K562 (cell line): ENCODE data around the gene RGS9. TPM values are rescaled to one million over a fixed set of nuclear protein-coding genes. Genes with fewer than 3 reads are reported as not detected.

Experiments
- ASH1L ChIP-seq: fragments of 450-650 bp; IDR thresholded peaks from 2 replicates; pipeline ENCODE4 v1.6.1; 2018; ENCODE audit warnings: borderline replicate concordance, mild to moderate bottlenecking, low read depth; ENCODE audit not compliant: partially characterized antibody
- BRD9 ChIP-seq: fragments of 450-650 bp; IDR thresholded peaks from 2 replicates; pipeline ENCODE4 v1.6.1; 2018; ENCODE audit warnings: low read depth; ENCODE audit not compliant: partially characterized antibody
- EGR1 ChIP-seq: fragments of 450-650 bp; conservative IDR thresholded peaks from 2 replicates; pipeline ENCODE4 v1.6.1; 2017; ENCODE audit warnings: mild to moderate bottlenecking
- EHMT2 ChIP-seq: fragments of 450-650 bp; IDR thresholded peaks from 2 replicates; pipeline ENCODE4 v1.6.1; 2018; ENCODE audit warnings: antibody characterized with exemption
- ETV5 ChIP-seq: sonication (generic); formaldehyde crosslinking; IDR thresholded peaks from 2 replicates; pipeline ENCODE4 v1.4.0; 2020; ENCODE audit warnings: low read depth, mild to moderate bottlenecking, missing genetic modification reagents
- HMGN3 ChIP-seq: IDR thresholded peaks from 2 replicates; pipeline ENCODE4 v1.6.1; 2011; ENCODE audit warnings: borderline replicate concordance, low read depth, mild to moderate bottlenecking, mixed read lengths, low read length; ENCODE audit not compliant: insufficient read length; ENCODE audit errors: extremely low read depth
- L3MBTL2 ChIP-seq: fragments of 450-650 bp; IDR thresholded peaks from 2 replicates; pipeline ENCODE4 v1.6.1; 2016; ENCODE audit warnings: mild to moderate bottlenecking, moderate library complexity
- PCBP1 ChIP-seq: fragments of 200-400 bp; formaldehyde crosslinking; IDR thresholded peaks from 2 replicates; pipeline ENCODE4 v1.6.1; 2018; ENCODE audit warnings: mild to moderate bottlenecking, low read depth, low read length; ENCODE audit not compliant: poor library complexity, severe bottlenecking
- PHTF2 ChIP-seq: fragments of 250-450 bp; sonication (Bioruptor Pico); IDR thresholded peaks from 2 replicates; pipeline ENCODE4 v1.5.0; 2021; ENCODE audit warnings: mild to moderate bottlenecking
- POLR2G ChIP-seq: fragments of 200-400 bp; formaldehyde crosslinking; IDR thresholded peaks from 2 replicates; pipeline ENCODE4 v1.6.1; 2017; ENCODE audit warnings: low read depth, mild to moderate bottlenecking, antibody characterized with exemption, low read length, moderate library complexity
- RNF2 ChIP-seq: sonication (generic); IDR thresholded peaks from 2 replicates; pipeline ENCODE4 v1.6.1; 2016
- TAL1 ChIP-seq: fragments of 450-650 bp; IDR thresholded peaks from 2 replicates; pipeline ENCODE4 v1.6.1; 2016; ENCODE audit warnings: mild to moderate bottlenecking
- TOE1 ChIP-seq, 2 experiments: fragments of 450-650 bp in 1 of 2; sonication (generic) in 1 of 2; formaldehyde crosslinking in 1 of 2; IDR thresholded peaks; 2 replicates each; pipeline versions ENCODE4 v1.7.1 to v1.8.0; 2016 to 2022; ENCODE audit warnings: borderline replicate concordance in 2 of 2, mild to moderate bottlenecking in 2 of 2, antibody characterized with exemption in 1 of 2, inconsistent platforms in 1 of 2, low read depth in 1 of 2, missing genetic modification reagents in 1 of 2, moderate library complexity in 1 of 2
- U2AF2 ChIP-seq: fragments of 200-400 bp; formaldehyde crosslinking; optimal IDR thresholded peaks from 2 replicates; pipeline ENCODE3; 2017; ENCODE audit warnings: low read depth, mild to moderate bottlenecking, low read length
- ZNF354B ChIP-seq: fragments of 250-450 bp; sonication (Bioruptor Pico); IDR thresholded peaks from 2 replicates; pipeline ENCODE4 v1.4.0; 2020
- ZNF561 ChIP-seq: fragments of 450-650 bp; formaldehyde crosslinking; conservative IDR thresholded peaks from 2 replicates; pipeline ENCODE4 v1.4.0; 2020; ENCODE audit warnings: mild to moderate bottlenecking, moderate library complexity
- ZSCAN32 ChIP-seq: fragments of 450-650 bp; formaldehyde crosslinking; IDR thresholded peaks from 2 replicates; pipeline ENCODE4 v1.4.0; 2020; ENCODE audit warnings: mild to moderate bottlenecking, moderate library complexity
- polyA plus RNA-seq, 8 experiments: library from polyadenylated mRNA; depleted of rRNA in 4 of 8; stranded (reverse) in 5 of 8; unstranded in 3 of 8; fragments of >200 nt; fragmentation: Nextera tagmentation in 2 of 8; fragmentation: Illumina TruSeq in 1 of 8; extraction: Ambion mirVana in 2 of 8; extraction: Trizol in 1 of 8; gene quantifications; 2 replicates each; pipeline versions ENCODE4 v1.2.1 to v1.2.3, GENCODE V29; 2011 to 2014; ENCODE audit warnings: inconsistent platforms in 1 of 8, missing spikeins in 1 of 8
- total RNA-seq, 7 experiments: library from RNA; depleted of rRNA in 6 of 7; stranded (reverse); fragments of >200 nt in 6 of 7; fragmentation: Illumina TruSeq in 2 of 7; extraction: Trizol in 2 of 7; gene quantifications; 2 replicates each; pipeline versions ENCODE4 v1.2.1 to v1.2.3, GENCODE V29; 2011 to 2021; ENCODE audit warnings: low replicate concordance in 1 of 7
- TF ChIP-seq, protein P1 (sequence below): fragments of 450-650 bp; formaldehyde crosslinking; IDR thresholded peaks from 2 replicates; pipeline ENCODE4 v1.4.0; 2020; ENCODE audit warnings: mild to moderate bottlenecking, moderate library complexity
- TF ChIP-seq, protein P2 (sequence below): fragments of 250-450 bp; sonication (Bioruptor Pico); IDR thresholded peaks from 2 replicates; pipeline ENCODE4 v1.8.0; 2021; ENCODE audit warnings: borderline replicate concordance, mild to moderate bottlenecking, moderate library complexity; ENCODE audit not compliant: poor library complexity, severe bottlenecking
- TF ChIP-seq, protein P3 (sequence below): fragments of 250-450 bp; sonication (Bioruptor Pico); IDR thresholded peaks from 2 replicates; pipeline ENCODE4 v1.5.0; 2021; ENCODE audit warnings: mild to moderate bottlenecking, borderline replicate concordance
- TF ChIP-seq, protein P4 (sequence below): IDR thresholded peaks from 2 replicates; pipeline ENCODE4 v1.6.1; 2011; ENCODE audit not compliant: insufficient read length; ENCODE audit errors: extremely low read depth

RGS9 gene
- total and polyA plus RNA-seq, 9 of the 15 experiments (the other 6 are each of a cell fraction or from before 2014, with no cell fraction given) = 0.18 to 1.4 (median 0.55) TPM

DNA sequence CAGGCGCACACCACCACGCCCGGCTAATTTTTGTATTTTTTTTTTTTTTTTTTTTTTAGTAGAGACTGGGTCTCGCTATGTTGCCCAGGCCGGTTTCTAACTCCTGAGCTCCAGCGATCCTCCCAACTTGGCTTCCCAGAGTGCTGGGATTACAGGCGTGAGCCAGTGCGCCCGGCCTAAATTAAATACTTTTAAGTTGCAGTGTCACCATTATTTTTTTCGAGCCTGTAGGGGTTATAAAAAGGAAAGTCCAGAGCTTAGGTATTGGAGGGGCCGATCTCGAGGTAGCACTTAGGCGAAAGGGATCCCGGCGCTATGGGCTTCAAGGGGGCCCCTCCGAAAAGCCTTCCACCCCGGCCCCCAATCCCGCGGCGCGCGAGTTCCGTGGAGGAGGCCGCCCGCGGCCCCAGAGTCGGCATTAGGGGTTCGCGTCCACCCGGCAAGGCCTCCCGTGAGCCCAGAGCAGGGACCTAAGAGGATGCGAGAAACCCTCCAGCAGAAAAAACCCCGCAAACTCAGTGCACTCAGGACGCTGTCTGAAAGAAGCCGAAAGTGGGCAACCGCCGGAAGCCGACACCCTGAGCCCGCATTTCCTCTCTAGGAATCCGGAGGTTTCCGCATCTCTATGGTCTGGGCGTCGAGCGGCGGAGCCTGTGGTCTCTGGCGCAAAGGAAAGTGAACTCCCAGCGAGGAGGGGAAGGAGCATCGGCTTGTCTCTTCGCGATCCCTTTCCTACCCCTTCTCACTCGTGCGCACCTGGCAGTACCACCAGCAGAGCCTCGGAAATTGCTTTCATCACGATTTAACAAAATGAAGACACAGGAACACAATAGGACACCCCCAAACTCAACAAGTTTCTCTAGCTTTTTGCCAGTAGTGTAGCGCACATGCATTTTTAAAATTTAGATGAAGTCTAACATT is 14.1 kb upstream of the RGS9 start (continued):
- TF ChIP-seq TOE1 (IDR thresholded peaks at IDR 0.05; ENCODE audit: borderline replicate concordance) (peak; percentile 81), TOE1 (CRISPR knock-in tag; IDR thresholded peaks at IDR 0.05; ENCODE audit: borderline replicate concordance, low read depth) (no peak), EGR1 (no peak), L3MBTL2 (peak; percentile 81; the same call in 1 of the 2 replicates), EHMT2 (no peak), U2AF2 (no peak), PHTF2 (CRISPR knock-in tag) (no peak), HMGN3 (peak; percentile 56), RNF2 (0 out of 2 replicates have a peak, but pooled peaks have one; percentile 26), ZNF561 (no peak), POLR2G (peak; percentile 85), TAL1 (peak; percentile 9; the same call in 1 of the 2 replicates), ASH1L (no peak), PCBP1 (peak; percentile 62), BRD9 (no peak), ZNF354B (CRISPR knock-in tag) (no peak), ZSCAN32 (no peak), ETV5 (peak; percentile 79)
- TF ChIP-seq, protein P1, sequence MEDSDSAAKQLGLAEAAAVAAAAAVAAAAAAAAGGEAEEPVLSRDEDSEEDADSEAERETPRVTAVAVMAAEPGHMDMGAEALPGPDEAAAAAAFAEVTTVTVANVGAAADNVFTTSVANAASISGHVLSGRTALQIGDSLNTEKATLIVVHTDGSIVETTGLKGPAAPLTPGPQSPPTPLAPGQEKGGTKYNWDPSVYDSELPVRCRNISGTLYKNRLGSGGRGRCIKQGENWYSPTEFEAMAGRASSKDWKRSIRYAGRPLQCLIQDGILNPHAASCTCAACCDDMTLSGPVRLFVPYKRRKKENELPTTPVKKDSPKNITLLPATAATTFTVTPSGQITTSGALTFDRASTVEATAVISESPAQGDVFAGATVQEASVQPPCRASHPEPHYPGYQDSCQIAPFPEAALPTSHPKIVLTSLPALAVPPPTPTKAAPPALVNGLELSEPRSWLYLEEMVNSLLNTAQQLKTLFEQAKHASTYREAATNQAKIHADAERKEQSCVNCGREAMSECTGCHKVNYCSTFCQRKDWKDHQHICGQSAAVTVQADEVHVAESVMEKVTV (CRISPR knock-in tag) = no peak
- TF ChIP-seq, protein P2, sequence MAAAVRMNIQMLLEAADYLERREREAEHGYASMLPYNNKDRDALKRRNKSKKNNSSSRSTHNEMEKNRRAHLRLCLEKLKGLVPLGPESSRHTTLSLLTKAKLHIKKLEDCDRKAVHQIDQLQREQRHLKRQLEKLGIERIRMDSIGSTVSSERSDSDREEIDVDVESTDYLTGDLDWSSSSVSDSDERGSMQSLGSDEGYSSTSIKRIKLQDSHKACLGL = no peak
- TF ChIP-seq, protein P3, sequence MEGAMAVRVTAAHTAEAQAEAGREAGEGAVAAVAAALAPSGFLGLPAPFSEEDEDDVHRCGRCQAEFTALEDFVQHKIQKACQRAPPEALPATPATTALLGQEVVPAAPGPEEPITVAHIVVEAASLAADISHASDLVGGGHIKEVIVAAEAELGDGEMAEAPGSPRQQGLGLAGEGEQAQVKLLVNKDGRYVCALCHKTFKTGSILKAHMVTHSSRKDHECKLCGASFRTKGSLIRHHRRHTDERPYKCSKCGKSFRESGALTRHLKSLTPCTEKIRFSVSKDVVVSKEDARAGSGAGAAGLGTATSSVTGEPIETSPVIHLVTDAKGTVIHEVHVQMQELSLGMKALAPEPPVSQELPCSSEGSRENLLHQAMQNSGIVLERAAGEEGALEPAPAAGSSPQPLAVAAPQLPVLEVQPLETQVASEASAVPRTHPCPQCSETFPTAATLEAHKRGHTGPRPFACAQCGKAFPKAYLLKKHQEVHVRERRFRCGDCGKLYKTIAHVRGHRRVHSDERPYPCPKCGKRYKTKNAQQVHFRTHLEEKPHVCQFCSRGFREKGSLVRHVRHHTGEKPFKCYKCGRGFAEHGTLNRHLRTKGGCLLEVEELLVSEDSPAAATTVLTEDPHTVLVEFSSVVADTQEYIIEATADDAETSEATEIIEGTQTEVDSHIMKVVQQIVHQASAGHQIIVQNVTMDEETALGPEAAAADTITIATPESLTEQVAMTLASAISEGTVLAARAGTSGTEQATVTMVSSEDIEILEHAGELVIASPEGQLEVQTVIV (CRISPR knock-in tag) = no peak
- TF ChIP-seq, protein P4, sequence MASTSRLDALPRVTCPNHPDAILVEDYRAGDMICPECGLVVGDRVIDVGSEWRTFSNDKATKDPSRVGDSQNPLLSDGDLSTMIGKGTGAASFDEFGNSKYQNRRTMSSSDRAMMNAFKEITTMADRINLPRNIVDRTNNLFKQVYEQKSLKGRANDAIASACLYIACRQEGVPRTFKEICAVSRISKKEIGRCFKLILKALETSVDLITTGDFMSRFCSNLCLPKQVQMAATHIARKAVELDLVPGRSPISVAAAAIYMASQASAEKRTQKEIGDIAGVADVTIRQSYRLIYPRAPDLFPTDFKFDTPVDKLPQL = peak; percentile 59
